Measurements from ENCODE around the gene KRT33B.

The KRT33B gene

DNA sequence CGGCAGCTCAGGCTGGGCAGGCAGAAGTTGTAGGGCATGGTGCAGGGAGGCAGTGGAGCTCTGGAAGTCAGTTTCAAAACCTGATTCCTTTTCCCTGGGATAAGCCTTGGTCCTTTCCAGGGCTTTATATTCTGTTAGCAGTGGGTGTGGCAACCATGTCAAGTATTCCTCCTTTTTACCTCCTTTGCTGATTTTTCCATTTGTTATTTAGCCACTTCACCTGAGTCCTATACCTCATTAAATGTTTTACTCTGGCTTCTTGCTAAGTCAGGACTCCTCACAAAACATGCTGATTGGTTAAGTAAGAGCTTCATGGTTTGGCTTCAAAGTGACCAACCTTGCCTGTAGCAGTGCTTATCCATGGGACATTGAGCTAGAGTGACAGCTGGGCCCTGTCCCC, at the start of gene KRT33B:
KRT33B (minus strand) TSS at position 101 of the 400 bp plus-strand sequence; CDS start at position 38, 63 bp downstream.
- TF ChIP-seq TOX (CRISPR knock-in tag; IDR thresholded peaks at IDR 0.05; ENCODE audit: borderline replicate concordance): no peak
- no peak for TF ChIP-seq BACH2 (CRISPR knock-in tag; IDR thresholded peaks at IDR 0.05; ENCODE audit: borderline replicate concordance)
- TF ChIP-seq OSR1 (CRISPR knock-in tag; IDR thresholded peaks at IDR 0.05): no peak
- TF ChIP-seq ESRRG (CRISPR knock-in tag; IDR thresholded peaks at IDR 0.05): no peak
- TF ChIP-seq, protein P1, sequence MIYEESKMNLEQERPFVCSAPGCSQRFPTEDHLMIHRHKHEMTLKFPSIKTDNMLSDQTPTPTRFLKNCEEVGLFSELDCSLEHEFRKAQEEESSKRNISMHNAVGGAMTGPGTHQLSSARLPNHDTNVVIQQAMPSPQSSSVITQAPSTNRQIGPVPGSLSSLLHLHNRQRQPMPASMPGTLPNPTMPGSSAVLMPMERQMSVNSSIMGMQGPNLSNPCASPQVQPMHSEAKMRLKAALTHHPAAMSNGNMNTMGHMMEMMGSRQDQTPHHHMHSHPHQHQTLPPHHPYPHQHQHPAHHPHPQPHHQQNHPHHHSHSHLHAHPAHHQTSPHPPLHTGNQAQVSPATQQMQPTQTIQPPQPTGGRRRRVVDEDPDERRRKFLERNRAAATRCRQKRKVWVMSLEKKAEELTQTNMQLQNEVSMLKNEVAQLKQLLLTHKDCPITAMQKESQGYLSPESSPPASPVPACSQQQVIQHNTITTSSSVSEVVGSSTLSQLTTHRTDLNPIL (CRISPR knock-in tag; IDR thresholded peaks at IDR 0.05; ENCODE audit: low read depth): no peak
- no peak for TF ChIP-seq ARNTL (CRISPR knock-in tag; IDR thresholded peaks at IDR 0.05; ENCODE audit: borderline replicate concordance, low read depth)
- TF ChIP-seq GLIS3 (CRISPR knock-in tag; IDR thresholded peaks at IDR 0.05): no peak
- no peak for TF ChIP-seq ZFP3 (CRISPR knock-in tag; IDR thresholded peaks at IDR 0.05)
- no peak for TF ChIP-seq ZNF565 (CRISPR knock-in tag; conservative IDR thresholded peaks at IDR 0.05; ENCODE audit: low read depth)
- TF ChIP-seq CSDC2 (CRISPR knock-in tag; IDR thresholded peaks at IDR 0.05): no peak
- TF ChIP-seq, protein P2, sequence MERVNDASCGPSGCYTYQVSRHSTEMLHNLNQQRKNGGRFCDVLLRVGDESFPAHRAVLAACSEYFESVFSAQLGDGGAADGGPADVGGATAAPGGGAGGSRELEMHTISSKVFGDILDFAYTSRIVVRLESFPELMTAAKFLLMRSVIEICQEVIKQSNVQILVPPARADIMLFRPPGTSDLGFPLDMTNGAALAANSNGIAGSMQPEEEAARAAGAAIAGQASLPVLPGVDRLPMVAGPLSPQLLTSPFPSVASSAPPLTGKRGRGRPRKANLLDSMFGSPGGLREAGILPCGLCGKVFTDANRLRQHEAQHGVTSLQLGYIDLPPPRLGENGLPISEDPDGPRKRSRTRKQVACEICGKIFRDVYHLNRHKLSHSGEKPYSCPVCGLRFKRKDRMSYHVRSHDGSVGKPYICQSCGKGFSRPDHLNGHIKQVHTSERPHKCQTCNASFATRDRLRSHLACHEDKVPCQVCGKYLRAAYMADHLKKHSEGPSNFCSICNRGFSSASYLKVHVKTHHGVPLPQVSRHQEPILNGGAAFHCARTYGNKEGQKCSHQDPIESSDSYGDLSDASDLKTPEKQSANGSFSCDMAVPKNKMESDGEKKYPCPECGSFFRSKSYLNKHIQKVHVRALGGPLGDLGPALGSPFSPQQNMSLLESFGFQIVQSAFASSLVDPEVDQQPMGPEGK (CRISPR knock-in tag; IDR thresholded peaks at IDR 0.05; ENCODE audit: borderline replicate concordance): no peak
- no peak for ATAC-seq

DNA sequence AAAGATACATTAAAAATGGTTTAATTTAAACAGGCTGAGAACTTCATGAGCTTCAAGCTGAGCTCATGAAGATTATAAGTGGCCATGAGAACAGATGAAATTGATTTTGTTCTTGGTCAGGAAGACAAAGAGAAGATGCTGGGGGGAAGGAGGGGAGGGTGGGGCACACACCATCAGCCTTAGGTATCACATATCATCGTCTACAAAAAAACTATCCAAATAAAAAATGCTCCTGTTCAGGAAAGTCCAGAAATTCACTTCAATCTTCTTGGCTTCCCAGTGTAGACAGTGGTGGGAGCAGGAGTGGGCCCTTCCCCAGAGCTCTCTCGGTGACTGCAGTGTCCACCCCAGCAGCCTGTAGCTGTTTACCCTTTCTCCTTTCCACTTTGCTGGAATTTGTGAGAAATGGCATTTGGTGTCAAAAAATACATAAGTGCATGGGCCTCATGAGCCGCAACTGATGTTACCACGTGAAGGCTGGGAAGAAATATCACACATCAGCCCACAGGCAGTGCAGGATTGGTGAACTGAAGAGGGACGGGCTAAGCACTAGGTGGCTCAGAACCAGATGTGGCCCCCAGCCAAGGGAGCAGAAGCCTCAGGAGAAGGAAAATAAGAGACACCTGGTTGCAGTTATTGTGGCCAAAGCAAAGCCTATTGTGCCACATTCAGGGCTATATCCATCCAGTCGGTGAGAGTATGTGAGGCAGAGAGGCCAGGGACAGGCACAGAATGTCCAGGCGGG, 48.7 kb upstream of the KRT33B start:
- ATAC-seq: no peak
- TF ChIP-seq, protein P1 (CRISPR knock-in tag; IDR thresholded peaks at IDR 0.05; ENCODE audit: low read depth): no peak
- TF ChIP-seq ZFP3 (CRISPR knock-in tag; IDR thresholded peaks at IDR 0.05) (no peak), SNAI2 (CRISPR knock-in tag; IDR thresholded peaks at IDR 0.05) (no peak), RARB (CRISPR knock-in tag; IDR thresholded peaks at IDR 0.05) (no peak)
- TF ChIP-seq, protein P2 (CRISPR knock-in tag; IDR thresholded peaks at IDR 0.05; ENCODE audit: borderline replicate concordance): no peak

DNA sequence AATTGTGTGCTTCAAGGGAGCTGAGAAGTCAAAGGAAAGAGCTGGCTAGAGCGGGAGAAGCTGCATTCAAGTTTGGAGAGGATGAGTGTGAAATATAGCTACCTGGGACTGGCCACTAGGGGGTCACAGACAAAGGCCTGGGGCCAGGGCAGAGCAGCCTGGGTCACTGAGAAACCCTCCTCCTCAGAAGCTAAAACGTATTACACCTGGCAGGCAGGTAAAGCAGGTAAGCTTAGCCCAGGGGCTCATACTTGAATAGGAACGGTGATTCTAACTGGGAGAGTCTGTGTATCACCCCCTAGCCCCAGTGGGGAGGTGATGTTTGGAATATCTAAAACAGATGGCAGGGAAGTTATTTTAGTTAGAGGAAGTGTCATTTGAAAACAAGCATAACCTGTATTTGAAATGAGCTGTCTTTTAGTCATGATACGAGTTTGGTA, 48.0 kb upstream of the KRT33B start:
- ATAC-seq: peak; percentile 57; the same call in 2 of the 3 replicates
- TF ChIP-seq ZNF8 (CRISPR knock-in tag; IDR thresholded peaks at IDR 0.05) (no peak), ESRRG (CRISPR knock-in tag; IDR thresholded peaks at IDR 0.05) (no peak), ZC3H10 (CRISPR knock-in tag; IDR thresholded peaks at IDR 0.05) (no peak), SNAI2 (CRISPR knock-in tag; IDR thresholded peaks at IDR 0.05) (no peak), ISL1 (CRISPR knock-in tag; IDR thresholded peaks at IDR 0.05) (no peak), BACH2 (CRISPR knock-in tag; IDR thresholded peaks at IDR 0.05; ENCODE audit: borderline replicate concordance) (no peak), CSDC2 (CRISPR knock-in tag; IDR thresholded peaks at IDR 0.05) (no peak), GLIS3 (CRISPR knock-in tag; IDR thresholded peaks at IDR 0.05) (no peak), ZNF565 (CRISPR knock-in tag; conservative IDR thresholded peaks at IDR 0.05; ENCODE audit: low read depth) (no peak), ZFP30 (CRISPR knock-in tag; IDR thresholded peaks at IDR 0.05) (no peak), TCF4 (CRISPR knock-in tag; IDR thresholded peaks at IDR 0.05; ENCODE audit: borderline replicate concordance) (no peak), PPARA (CRISPR knock-in tag; IDR thresholded peaks at IDR 0.05; ENCODE audit: borderline replicate concordance) (no peak), ZNF70 (CRISPR knock-in tag; IDR thresholded peaks at IDR 0.05) (no peak), ARNTL (CRISPR knock-in tag; IDR thresholded peaks at IDR 0.05; ENCODE audit: borderline replicate concordance, low read depth) (no peak), OSR1 (CRISPR knock-in tag; IDR thresholded peaks at IDR 0.05) (no peak)
- TF ChIP-seq, protein P1 (CRISPR knock-in tag; IDR thresholded peaks at IDR 0.05; ENCODE audit: low read depth): no peak
- TF ChIP-seq, protein P3, sequence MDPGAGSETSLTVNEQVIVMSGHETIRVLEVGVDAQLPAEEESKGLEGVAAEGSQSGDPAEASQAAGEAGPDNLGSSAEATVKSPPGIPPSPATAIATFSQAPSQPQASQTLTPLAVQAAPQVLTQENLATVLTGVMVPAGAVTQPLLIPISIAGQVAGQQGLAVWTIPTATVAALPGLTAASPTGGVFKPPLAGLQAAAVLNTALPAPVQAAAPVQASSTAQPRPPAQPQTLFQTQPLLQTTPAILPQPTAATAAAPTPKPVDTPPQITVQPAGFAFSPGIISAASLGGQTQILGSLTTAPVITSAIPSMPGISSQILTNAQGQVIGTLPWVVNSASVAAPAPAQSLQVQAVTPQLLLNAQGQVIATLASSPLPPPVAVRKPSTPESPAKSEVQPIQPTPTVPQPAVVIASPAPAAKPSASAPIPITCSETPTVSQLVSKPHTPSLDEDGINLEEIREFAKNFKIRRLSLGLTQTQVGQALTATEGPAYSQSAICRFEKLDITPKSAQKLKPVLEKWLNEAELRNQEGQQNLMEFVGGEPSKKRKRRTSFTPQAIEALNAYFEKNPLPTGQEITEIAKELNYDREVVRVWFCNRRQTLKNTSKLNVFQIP (CRISPR knock-in tag; IDR thresholded peaks at IDR 0.05; ENCODE audit: borderline replicate concordance, low read depth): no peak
- TF ChIP-seq, protein P2 (CRISPR knock-in tag; IDR thresholded peaks at IDR 0.05; ENCODE audit: borderline replicate concordance): no peak

Measured in SK-N-SH treated with all-trans-retinoic acid at 6 μM for 48 hours (cell line).